Stimulated activated CD4-positive, alpha-beta T cell treated with anti-CD3 and anti-CD28 coated beads, TNF-alpha, amount 100 ng/mL, for 24 hours (primary cell): Measurements from ENCODE around the gene SLC15A1.

ENCODE experiments used
- DNase-seq, 3 experiments: peaks; one replicate each; pipeline ENCODE4 v3.0.0-alpha.2; 2020; ENCODE audit warnings: low read depth in 3 of 3

The SLC15A1 gene

DNA sequence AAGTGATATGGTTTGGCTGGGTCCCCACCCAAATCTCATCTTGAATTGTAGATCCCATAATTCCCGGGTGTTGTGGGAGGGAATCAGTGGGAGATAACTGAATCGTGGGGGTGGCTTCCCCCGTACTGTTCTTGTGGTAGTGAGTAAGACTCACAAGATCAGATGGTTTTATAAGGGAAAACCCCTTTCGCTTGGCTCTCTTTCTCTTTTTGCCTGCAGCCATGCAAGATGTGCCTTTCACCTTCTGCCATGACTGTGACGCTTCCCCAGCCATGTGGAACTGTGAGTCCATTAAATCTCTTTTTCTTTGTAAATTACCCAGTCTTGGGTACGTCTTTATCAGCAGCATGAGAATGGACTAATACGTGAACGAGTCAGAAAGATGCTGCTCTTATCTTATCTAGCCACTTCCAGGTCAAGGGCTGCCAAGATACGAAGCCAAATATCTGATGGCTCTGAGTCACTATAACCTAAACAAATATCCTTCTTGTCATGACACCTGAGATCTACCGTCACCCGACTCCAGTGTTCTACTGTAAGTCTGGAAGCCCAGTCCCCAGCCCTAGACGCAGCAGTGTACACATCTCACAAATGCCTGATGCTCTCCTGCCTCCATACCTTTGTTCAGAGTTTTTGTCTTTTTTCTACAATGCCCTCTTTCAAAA lies 45.9 kb downstream of the SLC15A1 start:
- DNase-seq, result no peak

DNA sequence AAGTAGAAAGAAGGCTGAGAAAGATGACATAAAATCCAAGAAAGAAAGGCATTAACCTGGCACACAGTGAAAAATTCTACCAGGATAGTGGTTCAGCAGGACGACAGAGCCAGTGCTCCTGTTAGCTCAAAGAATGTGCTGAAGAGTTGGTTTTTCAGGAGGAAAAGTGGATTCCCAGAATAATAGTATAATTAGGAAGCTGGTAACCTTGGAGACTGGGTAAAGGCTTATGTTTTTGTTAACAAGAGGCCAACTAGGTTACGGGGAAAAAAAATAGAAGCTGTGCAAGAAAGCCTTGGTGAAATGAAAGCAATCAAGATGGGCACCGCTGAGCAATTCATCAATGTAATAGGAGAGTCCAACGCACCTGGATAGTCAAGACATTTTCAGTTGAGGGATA lies 54.7 kb downstream of the SLC15A1 start:
- DNase-seq, result no peak

DNA sequence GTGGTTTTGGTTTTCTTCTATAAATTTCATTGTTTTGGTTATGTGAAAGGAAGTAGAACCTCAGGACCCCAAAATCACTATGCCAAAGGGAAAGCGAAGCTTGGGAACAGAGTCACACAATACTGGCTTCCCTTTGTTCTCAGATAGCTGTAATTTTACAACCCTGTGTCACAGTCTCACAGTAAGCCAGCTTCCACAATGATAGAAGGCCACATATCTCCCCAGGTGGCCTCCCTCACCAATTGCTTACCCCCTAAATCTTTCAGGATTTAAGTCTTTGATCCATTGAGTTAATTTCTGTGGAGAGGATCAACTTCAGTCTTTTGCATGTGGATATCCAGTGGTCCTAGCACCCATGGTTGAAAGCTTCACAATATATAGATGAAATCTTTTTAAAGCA lies 58.7 kb downstream of the SLC15A1 start:
- no peak for DNase-seq

DNA sequence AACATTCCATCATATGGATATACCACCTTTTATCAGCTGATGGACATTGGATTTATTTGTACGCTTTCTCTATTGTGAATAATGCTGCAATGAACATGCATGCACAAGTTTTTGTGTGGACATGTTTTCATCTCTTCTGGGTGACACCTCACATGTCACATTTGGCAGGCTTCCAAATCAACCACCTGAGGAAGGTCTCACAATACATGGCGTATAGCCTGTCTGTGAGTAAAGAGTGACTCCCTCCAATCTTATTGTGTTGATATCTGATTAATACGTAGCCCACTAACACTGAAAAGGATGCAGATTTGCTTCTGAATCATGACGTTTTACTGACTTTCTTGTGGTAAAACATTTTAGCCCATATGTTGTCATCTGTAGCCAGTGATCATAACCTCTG lies 61.1 kb downstream of the SLC15A1 start:
- no peak for DNase-seq

DNA sequence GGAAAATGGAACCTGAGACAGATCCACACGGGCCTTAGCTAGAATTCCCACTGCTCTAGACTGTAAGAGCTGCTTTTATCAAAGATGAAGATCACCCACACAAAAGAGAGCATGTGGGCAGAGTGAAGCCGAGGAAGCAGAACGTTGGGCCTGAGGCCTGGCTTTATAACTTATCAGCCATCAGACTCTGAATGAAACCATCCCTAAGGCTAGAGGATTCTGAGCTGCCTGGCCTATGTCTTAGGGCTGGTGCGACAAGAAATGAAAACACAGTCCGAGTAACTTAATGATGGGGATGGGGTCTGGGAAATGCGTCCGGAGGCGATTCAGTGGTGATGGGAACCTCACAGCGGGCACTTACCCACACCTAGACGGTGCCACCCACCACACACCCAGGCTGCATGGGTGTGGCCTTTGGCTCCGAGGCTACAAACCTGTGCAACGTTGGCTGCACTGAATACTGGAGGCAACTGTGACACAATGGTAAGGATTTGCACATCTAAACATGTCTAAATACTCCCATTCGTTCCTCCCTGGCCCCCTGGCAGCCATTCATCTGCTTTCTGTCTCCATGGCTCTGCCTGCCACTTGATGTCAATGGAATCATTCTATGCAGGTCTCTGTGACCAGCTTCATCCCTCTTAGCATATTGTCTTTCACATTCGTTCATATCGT lies 62.0 kb downstream of the SLC15A1 start:
- DNase-seq, result no peak

DNA sequence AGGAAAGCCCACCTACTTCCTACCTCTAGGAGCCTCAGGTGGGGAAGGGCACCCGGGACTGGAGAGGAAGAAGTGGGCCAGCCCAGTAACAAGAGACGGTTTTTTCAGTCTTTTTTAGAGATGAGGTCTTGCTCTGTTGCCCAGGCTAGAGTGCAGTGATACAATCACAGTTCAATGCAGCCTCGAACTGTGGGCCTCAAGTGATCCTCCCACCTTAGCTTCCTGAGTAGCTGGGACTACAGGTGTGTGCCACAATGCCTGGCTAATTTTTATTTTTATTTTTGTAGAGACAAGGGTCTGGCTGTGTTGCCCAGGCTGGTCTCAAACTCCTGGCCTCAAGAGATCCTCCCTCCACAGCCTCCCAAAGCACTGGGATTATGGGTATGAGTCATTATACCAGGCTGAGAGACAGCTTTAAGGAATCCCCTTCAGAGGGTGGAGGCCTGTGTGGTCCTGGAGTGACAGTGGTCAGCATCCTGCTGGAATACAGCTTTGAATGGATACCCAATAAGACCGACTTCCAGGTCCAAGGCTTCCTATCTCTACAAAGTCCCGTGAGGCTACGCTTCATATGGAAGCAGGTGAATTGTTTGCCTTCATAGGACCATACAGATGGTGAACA lies 63.0 kb downstream of the SLC15A1 start:
- DNase-seq, result no peak

DNA sequence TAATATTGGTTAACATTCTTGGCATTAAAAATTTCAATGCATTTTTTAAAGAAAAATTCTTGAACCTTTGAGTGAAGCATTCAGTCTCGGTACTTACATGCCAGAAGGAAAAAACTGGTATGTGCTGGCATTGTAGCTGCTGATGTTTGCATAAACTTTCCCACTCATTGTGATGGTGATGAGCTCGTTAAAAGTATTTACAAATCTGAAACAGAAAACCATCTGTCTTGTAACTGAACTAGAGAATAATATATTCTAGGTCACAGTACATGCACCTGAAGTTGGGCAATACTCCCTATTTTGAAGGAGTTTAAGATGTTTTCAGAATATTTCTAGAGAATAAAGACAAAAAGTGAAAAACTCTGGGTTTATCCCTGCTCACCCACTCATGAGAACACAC lies 64.1 kb downstream of the SLC15A1 start:
- DNase-seq, result no peak

DNA sequence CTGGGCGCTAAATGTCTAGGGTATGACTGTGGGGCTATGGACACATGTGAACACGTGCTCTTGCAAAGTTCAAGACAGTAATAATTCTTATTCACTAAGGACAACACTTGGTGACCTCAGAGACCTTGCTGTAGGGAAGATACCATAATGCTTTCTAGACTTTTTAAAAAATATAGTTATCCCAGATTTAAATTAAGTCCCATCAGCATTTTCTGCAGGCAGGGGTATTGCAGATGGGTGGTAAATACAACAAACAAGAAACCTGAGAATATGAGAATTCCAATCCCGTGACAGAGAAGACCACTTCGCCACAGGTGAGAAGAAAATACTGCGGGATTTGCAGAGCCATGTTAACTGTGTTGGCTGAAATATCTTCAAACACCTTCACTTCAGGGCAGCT lies 65.2 kb downstream of the SLC15A1 start:
- DNase-seq, result no peak

DNA sequence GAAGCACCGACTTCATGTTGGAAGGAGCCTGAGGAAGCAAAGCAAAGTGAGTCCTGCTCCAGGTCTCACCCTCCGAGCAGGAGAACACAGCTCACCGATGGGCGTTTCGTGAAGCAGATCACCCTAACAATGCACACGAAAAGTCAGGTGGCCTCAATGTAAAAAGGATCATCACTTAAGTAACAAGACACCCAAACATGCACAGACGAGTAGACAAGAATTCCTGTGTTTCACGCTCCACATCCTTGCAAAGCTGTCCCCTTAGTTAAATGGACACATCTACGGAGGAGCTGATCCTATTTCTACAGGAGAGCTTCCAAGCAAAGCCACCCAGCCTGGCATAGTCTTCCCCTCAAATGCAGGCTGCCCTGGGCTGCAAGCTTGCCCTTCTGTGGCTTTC lies 66.2 kb downstream of the SLC15A1 start:
- DNase-seq, result no peak

DNA sequence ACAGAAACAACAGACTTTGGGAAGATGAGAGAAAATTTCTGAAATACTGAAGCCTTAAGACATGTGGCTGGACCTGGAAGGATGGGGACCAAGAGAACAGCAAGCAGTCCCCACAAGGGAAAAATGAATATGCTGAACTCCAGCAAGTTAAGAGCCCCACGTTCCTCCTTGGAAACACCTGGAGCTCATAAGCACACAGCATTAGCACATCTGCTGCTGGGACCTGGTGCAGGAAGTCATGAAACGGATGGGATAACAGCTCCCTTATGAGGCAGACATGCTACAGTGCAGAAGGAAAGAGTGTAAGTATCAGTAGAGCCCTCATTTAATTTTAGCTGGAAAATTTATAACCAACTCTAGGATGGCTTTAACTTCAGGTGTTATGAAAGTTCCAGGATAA lies 67.3 kb downstream of the SLC15A1 start:
- no peak for DNase-seq

DNA sequence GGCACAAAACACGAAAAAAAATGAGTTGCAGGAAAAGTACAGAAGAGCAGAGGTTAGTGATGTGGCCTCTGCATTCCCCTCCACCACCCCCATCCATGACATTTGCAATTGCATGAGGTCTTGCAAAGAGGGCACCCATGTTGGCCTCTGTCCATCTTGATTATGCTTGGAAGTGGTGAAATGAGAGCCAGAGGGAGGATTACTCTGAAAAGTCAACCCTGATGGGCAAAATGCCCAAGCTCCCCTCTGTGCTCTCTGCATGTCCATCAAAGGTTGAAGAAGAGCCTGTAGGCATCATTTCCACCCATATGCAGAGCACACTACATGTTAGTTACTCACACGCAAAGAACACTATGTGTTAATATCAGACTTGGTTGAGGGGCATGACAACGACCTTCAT lies 71.4 kb downstream of the SLC15A1 start:
- DNase-seq, result no peak

DNA sequence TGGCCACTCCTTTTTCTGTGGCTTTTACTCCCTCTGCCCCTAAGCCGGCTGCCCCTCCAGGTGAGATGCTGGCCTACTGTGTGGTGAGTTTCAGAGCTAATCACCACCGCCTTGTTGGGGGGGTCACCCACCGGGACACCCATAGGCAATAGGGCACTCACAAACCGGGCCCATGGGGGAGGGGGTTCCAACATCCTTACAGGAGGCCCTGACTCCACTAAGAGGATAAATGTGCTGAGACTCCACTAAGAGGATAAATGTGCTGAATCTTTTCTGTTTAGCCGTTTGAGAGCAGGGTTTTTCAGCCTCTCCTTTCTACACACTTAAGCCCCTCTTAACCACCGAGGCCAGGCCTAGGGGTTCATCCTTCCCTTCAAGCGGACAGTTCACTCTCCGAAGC lies 73.7 kb downstream of the SLC15A1 start:
- no peak for DNase-seq

DNA sequence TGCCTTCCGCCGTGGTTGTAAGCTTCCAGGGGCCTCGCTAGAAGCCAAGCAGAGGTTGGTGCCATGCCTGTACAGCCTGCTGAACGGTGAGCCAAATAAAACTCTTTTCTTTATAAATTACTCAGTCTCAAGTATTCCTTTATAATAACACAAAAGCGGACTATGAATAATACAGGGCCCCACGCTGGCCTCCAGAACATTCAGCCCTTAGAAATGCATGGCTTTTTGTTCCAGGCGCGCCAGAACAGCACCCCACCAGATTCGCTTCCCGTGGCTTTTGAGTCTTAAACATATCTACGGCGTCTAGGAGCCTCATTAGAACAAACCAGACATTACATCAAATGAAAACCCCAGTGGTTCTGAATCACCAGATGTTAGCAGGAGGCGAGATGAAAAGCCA lies 75.1 kb downstream of the SLC15A1 start:
- DNase-seq, result no peak

DNA sequence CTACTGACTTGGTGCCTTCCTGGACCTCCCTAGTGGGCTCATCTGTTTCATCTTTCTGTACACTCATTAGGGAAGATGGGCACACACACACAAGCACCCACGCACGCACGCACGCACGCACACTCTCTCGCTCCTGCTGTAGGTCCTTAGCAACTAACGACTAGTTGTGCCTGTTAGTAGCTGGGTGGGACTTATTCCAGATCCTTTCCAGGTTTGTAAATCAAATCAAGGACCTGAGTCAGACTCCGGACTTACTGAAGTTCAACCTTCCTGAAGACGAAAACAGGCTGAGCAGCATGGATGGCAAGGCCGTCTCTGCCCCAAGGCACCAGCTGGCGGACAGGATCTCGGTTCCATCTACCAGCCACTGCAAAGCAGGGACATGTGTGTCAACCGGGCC lies 76.2 kb downstream of the SLC15A1 start:
- DNase-seq, result no peak

DNA sequence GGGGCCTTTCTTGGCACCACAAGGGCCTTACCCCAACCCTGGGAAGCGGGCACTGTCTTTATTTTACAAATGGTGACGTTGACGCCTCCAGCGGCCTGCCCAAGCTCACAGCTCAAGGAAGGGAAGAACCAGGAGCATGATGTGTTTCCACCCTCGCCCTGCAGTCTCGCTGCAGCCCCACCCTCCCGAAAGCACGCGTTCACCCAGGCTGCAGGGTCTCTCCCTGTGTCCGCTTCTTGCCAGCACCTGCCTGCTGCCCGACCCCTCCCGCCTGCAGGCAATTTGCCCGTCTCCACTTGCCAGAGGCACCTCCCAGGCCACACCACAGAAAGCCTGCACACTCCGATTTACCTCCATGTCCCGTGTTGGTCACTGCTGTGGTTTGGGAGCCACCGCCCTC lies 76.6 kb downstream of the SLC15A1 start:
- no peak for DNase-seq

DNA sequence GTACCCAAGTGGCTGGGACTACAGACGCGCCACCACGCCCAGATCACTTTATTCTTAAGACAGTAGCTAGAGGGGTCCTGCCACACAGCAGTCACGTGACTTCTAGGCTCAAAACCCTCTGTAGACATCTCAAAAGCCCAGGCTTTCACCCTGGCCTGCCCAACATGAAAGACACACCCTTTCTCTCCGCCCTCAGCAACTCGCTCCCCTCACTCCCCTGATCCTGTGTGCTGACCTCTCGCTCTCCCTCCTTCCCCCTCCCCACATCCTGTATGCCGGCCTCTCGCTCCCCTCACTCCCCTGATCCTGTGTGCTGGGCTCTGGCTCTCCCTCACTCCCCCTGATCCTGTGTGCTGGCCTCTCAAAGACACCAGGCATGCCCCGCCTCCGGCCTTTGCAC lies 77.4 kb downstream of the SLC15A1 start:
- no peak for DNase-seq

DNA sequence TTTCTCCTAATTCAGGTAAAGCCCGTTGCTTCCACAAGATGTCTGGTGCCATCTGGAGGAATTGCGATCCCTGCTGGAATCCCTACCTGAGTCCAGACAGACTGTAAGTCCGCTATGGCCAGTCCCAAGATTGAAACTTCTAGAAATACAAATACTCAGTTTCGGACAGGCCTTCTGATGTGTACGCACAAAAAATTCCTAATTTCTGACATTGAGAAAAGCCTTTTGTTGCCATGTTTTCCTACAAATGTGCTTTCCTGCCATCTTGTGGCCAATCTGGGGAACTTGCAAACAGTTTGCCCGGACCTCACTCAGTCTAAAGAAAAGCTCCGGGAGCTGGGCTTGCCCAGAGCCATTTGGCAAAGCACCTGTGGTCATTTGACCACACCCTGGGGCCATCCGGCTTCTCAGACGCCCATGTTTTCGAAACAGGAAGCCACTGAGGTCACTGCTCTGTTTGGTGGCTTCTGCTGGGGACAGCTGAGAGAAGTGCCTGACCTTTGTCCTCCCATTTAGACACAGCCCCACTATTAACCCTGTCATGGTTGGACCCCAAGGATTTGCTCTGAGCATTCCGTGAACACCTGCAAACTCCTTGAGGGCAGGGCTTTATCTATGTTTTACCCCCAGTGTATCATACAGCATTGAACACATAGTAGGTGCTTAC lies 79.4 kb downstream of the SLC15A1 start:
- DNase-seq, result peak; percentile 19 to 48 (median 40)

DNA sequence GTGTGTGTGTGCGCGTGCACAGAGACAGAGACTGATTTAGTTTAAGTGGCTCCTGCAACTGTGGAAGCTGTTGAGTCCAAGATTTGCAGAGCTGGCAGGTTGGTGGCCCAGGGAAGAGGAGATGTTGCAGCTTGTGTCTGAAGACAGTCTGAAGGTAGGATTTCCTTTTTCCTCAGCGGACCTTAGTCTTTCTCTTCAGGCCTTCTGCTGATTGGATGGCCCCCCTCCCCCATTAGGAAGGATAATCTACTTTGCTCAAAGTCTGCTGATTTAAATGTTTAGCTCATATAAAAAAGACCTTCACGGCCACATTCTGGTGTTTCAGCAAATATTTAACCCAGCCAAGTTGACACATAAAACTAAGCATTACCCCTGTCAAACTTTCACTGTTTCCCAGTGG lies 84.3 kb downstream of the SLC15A1 start:
- DNase-seq, result no peak

DNA sequence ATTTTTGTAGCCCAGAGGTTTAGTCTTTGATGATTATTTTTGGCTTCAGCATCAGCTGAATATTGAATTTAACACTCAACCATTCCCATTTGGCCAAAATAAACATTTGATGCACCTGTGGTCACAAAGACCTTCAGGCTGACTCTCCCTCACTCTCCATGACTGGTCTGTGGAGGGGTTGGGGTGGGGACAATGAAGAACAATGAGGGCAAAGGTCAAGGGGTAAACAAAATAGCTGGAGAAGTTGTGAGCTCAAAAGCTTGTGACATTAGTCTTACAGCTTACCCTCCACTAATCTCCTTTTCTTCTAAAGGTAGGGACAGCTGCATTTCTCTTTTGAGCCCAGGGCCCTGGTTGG lies 86.9 kb downstream of the SLC15A1 start:
- DNase-seq, result no peak

DNA sequence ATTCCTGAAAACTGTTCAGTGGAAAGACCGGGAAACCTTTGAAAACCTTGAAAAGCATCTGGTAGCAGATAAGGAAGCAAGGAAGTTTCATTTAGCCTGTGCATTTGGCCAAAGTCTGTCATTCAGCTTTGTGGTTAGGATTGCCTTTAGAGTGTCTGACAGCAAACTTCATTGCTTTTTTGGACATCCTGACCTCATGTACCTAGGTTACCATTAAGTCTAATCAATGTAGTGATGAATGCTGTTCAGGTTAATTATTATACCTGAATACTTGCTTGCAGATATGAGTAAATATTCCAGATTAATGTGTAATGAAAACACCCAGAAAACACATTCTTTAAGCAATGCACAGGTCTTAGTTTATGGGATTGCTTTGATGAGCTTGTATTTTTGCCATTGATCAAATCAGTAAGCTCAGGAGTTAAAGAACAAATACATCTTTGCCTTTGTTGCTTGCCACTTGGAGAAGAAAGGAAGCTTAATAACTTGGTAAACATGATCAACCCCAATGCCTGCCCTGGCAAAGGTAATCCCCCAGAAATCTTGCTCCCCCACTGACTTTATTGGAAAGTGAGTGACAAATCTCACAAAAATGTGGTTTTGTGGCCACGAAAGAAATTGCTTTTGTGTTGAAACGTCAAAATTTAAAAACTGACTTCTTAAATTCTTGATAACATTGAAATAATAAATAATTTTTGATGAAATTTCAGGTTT lies 87.4 kb downstream of the SLC15A1 start:
- no peak for DNase-seq

DNA sequence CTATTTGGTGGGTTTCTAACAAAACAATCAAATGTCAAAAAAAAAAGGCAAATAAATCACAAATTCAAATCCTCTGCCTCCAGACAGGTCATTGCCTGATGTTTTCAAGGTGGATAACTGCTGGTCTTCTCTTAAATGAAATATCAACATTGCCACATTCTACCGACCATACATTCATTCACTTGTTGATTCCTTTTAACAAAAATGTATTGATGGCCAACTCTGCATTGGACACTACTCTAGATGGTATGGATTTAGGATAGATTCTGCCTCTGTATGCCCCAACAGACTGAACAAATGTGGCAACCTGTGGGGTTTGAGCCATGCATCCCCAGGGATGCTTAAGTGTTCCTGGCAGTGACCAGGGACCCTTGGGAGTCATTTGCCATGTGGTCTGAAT lies 88.0 kb downstream of the SLC15A1 start:
- no peak for DNase-seq

DNA sequence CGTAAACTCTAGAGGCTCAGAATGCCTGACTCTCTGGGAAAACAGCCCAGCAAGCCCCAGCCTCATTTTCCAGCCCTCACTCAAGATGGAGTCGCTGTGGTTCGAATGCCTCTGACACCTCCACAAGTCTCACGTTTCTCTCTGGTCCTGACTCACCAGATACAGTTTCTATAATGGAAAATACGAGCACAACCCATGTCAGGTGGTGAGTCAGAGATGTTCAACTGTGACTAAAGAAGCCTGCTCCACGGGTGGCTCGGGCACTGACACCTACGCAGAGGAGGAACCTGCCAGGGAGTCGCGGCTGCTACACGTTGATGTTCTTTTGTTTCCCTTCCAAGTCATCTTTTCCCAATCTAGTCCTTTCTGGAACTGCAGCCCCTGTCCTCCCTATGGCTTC lies 88.4 kb downstream of the SLC15A1 start:
- DNase-seq, result peak; percentile 52 to 69 (median 53)
